ENCODE measurements around the gene COPS7A.

Gene COPS7A

DNA sequence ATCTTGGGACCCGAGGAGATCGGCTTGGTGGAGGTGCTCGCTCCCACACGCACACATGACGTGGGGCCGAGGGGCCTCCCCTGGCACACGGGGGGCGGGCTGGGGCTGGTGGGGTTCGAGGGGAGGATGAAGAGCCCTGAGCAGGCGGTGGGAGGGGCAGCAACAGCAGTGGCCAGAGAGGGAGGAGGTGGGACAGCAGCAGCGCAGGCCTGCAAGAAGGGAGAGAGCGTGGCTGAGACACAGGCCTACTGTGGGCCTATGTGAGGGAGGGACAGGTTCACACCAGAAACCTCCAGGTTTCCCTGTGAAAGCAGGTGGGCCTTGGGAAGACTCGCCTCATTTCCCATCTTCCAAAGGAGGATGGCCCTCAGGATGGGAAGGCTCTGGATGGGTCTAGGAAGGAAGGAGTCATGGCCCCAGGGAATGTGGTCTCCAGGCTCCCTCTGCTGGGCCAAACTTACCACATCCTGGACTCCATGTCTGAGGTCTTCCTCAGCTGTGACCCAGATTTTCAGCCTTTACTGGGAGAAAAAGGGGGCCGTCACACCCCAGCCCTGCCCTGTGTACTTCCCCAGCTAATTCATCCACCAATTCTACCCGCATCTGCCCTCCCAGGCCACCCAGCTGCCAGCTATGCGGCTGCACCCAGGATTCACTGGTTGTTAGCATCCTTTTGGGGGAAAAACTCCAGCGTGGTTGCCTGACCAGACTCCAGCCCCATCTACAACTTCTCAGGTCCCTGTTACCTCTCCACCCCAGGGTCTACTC lies 26.1 kb upstream of the COPS7A start:
- H3K4me3 ChIP-seq (ENCODE audit: insufficient read length, low read depth) = no peak overlapping the region
- DNase-seq (ENCODE audit: low read depth, low spot score) = peak; percentile 79
- peak overlapping the region; percentile 53 for H3K9ac ChIP-seq (ENCODE audit: insufficient read length, low read depth)

DNA sequence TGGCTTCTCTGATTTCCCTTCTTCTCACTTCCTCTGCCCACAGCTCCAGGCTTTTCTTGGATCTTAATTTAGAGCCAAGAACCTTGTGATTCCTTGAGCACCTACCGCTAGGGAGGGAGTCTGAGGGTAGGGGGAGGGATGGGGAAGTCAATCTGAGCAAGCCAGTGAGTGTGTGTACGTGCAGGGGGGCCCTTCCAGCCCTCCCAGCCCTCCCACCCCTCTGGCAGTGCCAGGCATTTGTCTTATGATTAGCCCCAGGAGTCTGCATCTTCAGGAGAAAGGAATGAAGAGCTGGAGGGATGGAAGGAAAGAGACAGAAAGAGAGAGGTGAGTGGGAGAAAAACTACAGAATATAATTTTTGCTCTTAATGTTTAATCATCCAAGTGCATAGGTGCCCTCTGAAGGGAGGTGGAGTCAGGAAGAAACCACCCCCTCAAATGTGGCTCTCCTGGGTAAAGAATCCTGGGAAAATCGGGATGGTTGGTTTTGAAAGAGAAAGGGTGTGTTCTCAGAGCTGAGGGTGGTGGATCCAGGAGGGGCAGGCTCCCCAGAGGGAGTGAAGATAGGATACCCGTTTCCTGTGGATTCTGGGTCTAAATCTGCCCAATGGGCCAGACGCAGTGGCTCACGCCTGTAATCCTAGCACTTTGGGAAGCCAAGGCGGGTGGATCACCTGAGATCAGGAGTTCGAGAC lies 25.3 kb upstream of the COPS7A start:
- no peak for DNase-seq (ENCODE audit: low read depth, low spot score)
- Histone ChIP-seq H3K27me3 (ENCODE audit: insufficient read depth, insufficient read length) (peaks cover 30% of the 10 kb centered on the region), H3K9me3 (ENCODE audit: insufficient read depth, low read length) (no peaks in the 10 kb centered on the region), H3K4me1 (ENCODE audit: insufficient read depth, insufficient read length) (peaks cover 22% of the 10 kb centered on the region), H3K4me3 (ENCODE audit: insufficient read length, low read depth) (no peak overlapping the region), H3K9ac (ENCODE audit: insufficient read length, low read depth) (peak overlapping the region; percentile 53), H3K36me3 (ENCODE audit: insufficient read depth, insufficient read length, low read length) (peaks cover 19% of the 10 kb centered on the region)
- no peak for TF ChIP-seq YY1 (IDR thresholded peaks at IDR 0.05; ENCODE audit: insufficient read depth, insufficient read length)
- TF ChIP-seq SUZ12 (IDR thresholded peaks at IDR 0.05; ENCODE audit: extremely low read depth, insufficient read depth, insufficient read length) = no peak
- no peak for TF ChIP-seq ZNF274 (IDR thresholded peaks at IDR 0.05; ENCODE audit: low read depth, low read length)

More for the DNA sequence above, 26.1 kb upstream of the COPS7A start:
- TF ChIP-seq SUZ12 (IDR thresholded peaks at IDR 0.05; ENCODE audit: extremely low read depth, insufficient read depth, insufficient read length) (no peak), YY1 (IDR thresholded peaks at IDR 0.05; ENCODE audit: insufficient read depth, insufficient read length) (peak; percentile 35), ZNF274 (IDR thresholded peaks at IDR 0.05; ENCODE audit: low read depth, low read length) (no peak)
- Histone ChIP-seq H3K4me1 (ENCODE audit: insufficient read depth, insufficient read length) (peaks cover 20% of the 10 kb centered on the region), H3K9me3 (ENCODE audit: insufficient read depth, low read length) (no peaks in the 10 kb centered on the region), H3K27me3 (ENCODE audit: insufficient read depth, insufficient read length) (peaks cover 30% of the 10 kb centered on the region), H3K36me3 (ENCODE audit: insufficient read depth, insufficient read length, low read length) (peaks cover 19% of the 10 kb centered on the region)

DNA sequence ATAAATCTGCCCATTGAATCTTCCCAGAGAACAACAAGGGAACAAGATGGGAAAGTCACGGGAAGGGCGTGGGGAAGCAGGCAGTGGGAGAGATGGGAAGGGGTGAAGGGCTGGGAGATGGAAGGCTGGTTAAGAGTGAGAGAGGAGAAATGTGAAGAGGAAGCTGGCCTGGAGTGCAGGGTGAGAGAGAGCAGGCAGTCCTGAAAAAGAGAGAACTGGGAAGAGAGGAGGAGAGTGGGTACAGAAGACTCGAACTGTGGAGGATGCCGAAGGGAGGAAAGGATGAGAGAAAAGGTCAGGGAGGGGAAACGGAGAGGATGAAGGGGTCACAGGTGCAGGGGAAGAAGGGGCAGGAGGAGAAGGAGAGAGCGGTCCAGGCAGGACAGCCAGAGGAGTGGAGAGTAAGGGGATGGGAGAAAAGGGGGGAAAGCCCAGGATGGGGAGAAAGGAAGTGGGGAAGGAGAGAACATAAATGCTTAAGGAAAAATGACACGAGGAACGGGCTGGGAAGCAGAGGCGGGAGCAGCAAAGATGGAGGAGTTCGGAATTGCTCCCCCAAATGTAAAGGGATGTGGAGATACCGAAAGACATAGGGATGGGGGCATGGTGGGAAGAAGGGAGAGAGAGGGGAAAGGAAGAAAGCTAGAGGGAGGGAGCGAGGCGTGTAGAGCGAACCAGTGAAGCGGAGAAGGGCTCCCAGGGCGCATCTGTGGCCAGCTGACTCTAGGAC lies 24.4 kb upstream of the COPS7A start:
- Histone ChIP-seq H3K4me3 (ENCODE audit: insufficient read length, low read depth) (peak overlapping the region; percentile 89), H3K27me3 (ENCODE audit: insufficient read depth, insufficient read length) (peaks cover 30% of the 10 kb centered on the region), H3K4me1 (ENCODE audit: insufficient read depth, insufficient read length) (peaks cover 26% of the 10 kb centered on the region), H3K36me3 (ENCODE audit: insufficient read depth, insufficient read length, low read length) (peaks cover 15% of the 10 kb centered on the region), H3K9me3 (ENCODE audit: insufficient read depth, low read length) (no peaks in the 10 kb centered on the region), H3K9ac (ENCODE audit: insufficient read length, low read depth) (peak overlapping the region; percentile 90)
- TF ChIP-seq SUZ12 (IDR thresholded peaks at IDR 0.05; ENCODE audit: extremely low read depth, insufficient read depth, insufficient read length) (no peak), ZNF274 (IDR thresholded peaks at IDR 0.05; ENCODE audit: low read depth, low read length) (no peak)
- DNase-seq (ENCODE audit: low read depth, low spot score) = no peak

DNA sequence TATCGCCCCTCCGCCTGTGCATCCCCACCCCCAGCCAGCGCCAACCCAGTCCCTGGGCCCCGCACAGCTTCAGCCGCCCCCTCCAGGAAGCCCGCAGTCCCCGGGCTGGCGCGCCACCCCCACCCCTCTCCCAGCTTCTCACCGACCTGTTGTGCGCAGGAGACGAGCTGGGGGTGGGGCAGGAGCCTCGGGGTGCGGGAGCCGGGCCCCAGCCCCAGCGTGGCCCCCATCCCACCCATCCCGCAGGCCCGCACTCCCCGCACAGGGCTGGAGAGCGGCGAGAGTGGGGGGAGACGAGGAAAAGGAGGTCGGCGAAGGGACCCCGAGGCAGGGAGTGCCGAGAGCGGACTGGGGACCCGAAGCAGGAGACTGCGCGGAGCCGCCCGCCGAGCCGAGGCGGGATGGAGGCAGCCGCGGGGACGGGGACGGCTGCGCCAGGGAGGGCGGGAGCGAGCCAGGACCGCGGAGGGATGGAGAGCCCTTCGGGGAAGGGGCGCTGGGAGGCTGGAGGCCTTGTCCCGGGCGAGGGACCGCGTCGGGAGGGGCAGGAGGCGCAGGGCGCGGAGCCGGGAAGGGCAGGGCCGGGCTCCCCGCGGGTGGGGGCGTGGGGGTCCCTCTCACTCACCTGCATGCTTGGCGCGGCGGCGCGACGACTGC lies 23.7 kb upstream of the COPS7A start:
- DNase-seq (ENCODE audit: low read depth, low spot score) = peak; percentile 56

DNA sequence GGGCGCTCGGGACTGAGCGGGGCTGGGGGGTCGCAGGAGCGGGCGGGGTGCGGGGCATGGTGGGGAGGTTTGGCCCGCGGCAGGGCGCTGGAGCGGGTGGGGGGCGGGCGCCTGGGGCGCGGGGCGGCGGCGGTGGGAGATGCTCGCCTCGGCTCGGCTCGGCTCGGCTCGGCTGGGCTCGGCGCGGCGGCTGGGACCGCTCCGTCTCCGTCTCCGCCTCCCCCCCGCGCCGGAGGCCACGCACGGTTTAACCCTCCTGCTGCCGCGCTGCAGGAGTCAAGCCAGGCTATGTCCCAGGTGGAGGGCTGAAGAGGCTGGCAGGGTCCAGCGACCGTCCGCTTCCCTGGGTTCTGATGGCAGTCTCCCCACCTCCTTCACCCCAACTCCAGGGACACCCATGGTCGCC lies 23.2 kb upstream of the COPS7A start, which contains the start of gene PIANP:
TSS of gene PIANP (minus strand) at position 170 of the 406 bp plus-strand sequence. CDS start 2,754 bp downstream, outside the sequence.
- no peak for DNase-seq (ENCODE audit: low read depth, low spot score)
- Histone ChIP-seq H3K4me3 (ENCODE audit: insufficient read length, low read depth) (peak within 1 kb of the TSS; percentile 89), H3K9me3 (ENCODE audit: insufficient read depth, low read length) (no peaks in the 10 kb centered on the region), H3K9ac (ENCODE audit: insufficient read length, low read depth) (peak within 1 kb of the TSS; percentile 90), H3K4me1 (ENCODE audit: insufficient read depth, insufficient read length) (peaks cover 26% of the 10 kb centered on the region), H3K36me3 (ENCODE audit: insufficient read depth, insufficient read length, low read length) (peaks cover 7% of the 10 kb centered on the region), H3K27me3 (ENCODE audit: insufficient read depth, insufficient read length) (peaks cover 30% of the 10 kb centered on the region)
- peak; percentile 38 for TF ChIP-seq SUZ12 (IDR thresholded peaks at IDR 0.05; ENCODE audit: extremely low read depth, insufficient read depth, insufficient read length)
- TF ChIP-seq YY1 (IDR thresholded peaks at IDR 0.05; ENCODE audit: insufficient read depth, insufficient read length) = no peak
- no peak for TF ChIP-seq ZNF274 (IDR thresholded peaks at IDR 0.05; ENCODE audit: low read depth, low read length)

More for the DNA sequence above, 23.7 kb upstream of the COPS7A start:
- Histone ChIP-seq H3K4me3 (ENCODE audit: insufficient read length, low read depth) (peak overlapping the region; percentile 89), H3K36me3 (ENCODE audit: insufficient read depth, insufficient read length, low read length) (peaks cover 8% of the 10 kb centered on the region), H3K9me3 (ENCODE audit: insufficient read depth, low read length) (no peaks in the 10 kb centered on the region), H3K27me3 (ENCODE audit: insufficient read depth, insufficient read length) (peaks cover 30% of the 10 kb centered on the region), H3K4me1 (ENCODE audit: insufficient read depth, insufficient read length) (peaks cover 26% of the 10 kb centered on the region), H3K9ac (ENCODE audit: insufficient read length, low read depth) (peak overlapping the region; percentile 90)
- TF ChIP-seq SUZ12 (IDR thresholded peaks at IDR 0.05; ENCODE audit: extremely low read depth, insufficient read depth, insufficient read length) (no peak), YY1 (IDR thresholded peaks at IDR 0.05; ENCODE audit: insufficient read depth, insufficient read length) (no peak), ZNF274 (IDR thresholded peaks at IDR 0.05; ENCODE audit: low read depth, low read length) (no peak)

DNA sequence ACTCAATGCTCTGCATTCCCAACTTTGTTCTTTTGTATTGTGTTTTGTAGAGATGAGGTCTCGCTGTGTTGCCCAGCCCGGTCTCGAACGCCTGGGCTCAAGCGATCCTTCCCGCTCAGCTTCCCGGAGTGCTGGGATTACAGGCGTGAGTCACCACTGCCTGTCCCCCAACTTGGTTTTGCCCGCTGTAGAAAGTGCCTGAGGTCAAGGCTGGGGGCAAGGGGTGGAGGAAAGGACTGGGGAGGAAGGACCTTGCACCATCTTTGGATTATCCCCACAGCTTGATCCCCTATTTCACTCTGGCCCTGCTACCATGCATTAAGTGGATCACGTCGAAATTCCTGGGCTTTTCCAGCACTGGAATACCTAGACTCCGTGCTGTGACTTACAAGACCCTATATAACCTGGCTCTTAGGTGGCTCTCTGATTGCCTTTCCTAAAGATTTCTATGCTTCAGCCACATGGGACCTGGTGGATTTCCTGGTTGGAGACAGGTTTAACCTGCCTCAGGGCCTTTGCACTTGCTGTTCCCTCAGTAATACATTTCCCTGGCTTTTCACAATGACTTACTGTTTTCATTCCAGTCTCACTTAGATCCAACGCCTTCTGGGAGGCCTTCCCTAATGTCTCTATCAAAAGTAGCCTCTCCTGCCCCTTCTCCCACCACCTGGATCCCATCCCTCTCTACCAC lies 22.6 kb upstream of the COPS7A start:
- Histone ChIP-seq H3K9ac (ENCODE audit: insufficient read length, low read depth) (peak overlapping the region; percentile 89), H3K27me3 (ENCODE audit: insufficient read depth, insufficient read length) (peaks cover 30% of the 10 kb centered on the region), H3K36me3 (ENCODE audit: insufficient read depth, insufficient read length, low read length) (peaks cover 7% of the 10 kb centered on the region), H3K9me3 (ENCODE audit: insufficient read depth, low read length) (no peaks in the 10 kb centered on the region), H3K4me3 (ENCODE audit: insufficient read length, low read depth) (peak overlapping the region; percentile 89), H3K4me1 (ENCODE audit: insufficient read depth, insufficient read length) (peaks cover 26% of the 10 kb centered on the region)
- DNase-seq (ENCODE audit: low read depth, low spot score) = peak; percentile 44
- TF ChIP-seq YY1 (IDR thresholded peaks at IDR 0.05; ENCODE audit: insufficient read depth, insufficient read length) (no peak), SUZ12 (IDR thresholded peaks at IDR 0.05; ENCODE audit: extremely low read depth, insufficient read depth, insufficient read length) (no peak), ZNF274 (IDR thresholded peaks at IDR 0.05; ENCODE audit: low read depth, low read length) (no peak)
